BE2C (cell line): ENCODE data around the gene RPL37A.

Source experiments
- DNase-seq: peaks from one replicate; pipeline ENCODE4 v3.0.0-alpha.2; 2020
- H3K27me3 ChIP-seq: fragments of 250-450 bp; sonication (Bioruptor Pico); 2 replicates; pipeline ENCODE4 v1.5.1; 2020; ENCODE audit warnings: mild to moderate bottlenecking
- H3K36me3 ChIP-seq: fragments of 250-450 bp; sonication (Bioruptor Pico); 2 replicates; pipeline ENCODE4 v1.5.1; 2020; ENCODE audit warnings: mild to moderate bottlenecking
- H3K4me1 ChIP-seq: fragments of 250-450 bp; sonication (Bioruptor Pico); 2 replicates; pipeline ENCODE4 v1.5.1; 2020
- H3K4me3 ChIP-seq: 2 replicates; pipeline ENCODE4 v1.5.1; 2011; ENCODE audit warnings: low read depth, low read length
- H3K9me3 ChIP-seq: fragments of 250-450 bp; sonication (Bioruptor Pico); 2 replicates; pipeline ENCODE4 v1.5.1; 2020
- TF ChIP-seq, protein P1 (sequence below): IDR thresholded peaks from 2 replicates; pipeline ENCODE4 v1.5.1; 2012; ENCODE audit warnings: mild to moderate bottlenecking, low read depth, low read length

Gene RPL37A

DNA sequence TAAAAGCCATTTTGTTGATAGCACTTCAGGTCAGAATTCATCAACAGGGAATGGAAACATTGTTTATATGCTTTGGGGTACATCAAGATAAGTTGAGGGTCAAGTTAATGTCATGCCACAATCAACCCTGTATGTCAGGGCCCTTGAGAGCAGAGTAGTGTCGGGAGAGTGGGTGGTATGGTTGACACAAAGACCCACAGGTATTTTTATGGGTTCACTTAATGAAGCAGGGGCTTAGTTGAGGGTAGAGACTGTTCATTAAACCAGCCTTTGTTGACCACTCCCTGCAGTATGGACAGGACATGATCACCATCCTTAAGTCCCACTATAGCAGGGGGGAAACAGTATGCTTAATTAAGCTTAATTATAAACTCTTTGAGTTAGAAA lies 5.7 kb downstream of the RPL37A start:
- Histone ChIP-seq H3K4me1 (no peaks in the 10 kb centered on the region), H3K36me3 (peaks cover 80% of the 10 kb centered on the region), H3K27me3 (no peaks in the 10 kb centered on the region), H3K4me3 (no peak overlapping the region), H3K9me3 (no peaks in the 10 kb centered on the region)
- TF ChIP-seq, protein P1, sequence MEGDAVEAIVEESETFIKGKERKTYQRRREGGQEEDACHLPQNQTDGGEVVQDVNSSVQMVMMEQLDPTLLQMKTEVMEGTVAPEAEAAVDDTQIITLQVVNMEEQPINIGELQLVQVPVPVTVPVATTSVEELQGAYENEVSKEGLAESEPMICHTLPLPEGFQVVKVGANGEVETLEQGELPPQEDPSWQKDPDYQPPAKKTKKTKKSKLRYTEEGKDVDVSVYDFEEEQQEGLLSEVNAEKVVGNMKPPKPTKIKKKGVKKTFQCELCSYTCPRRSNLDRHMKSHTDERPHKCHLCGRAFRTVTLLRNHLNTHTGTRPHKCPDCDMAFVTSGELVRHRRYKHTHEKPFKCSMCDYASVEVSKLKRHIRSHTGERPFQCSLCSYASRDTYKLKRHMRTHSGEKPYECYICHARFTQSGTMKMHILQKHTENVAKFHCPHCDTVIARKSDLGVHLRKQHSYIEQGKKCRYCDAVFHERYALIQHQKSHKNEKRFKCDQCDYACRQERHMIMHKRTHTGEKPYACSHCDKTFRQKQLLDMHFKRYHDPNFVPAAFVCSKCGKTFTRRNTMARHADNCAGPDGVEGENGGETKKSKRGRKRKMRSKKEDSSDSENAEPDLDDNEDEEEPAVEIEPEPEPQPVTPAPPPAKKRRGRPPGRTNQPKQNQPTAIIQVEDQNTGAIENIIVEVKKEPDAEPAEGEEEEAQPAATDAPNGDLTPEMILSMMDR = no peak
- DNase-seq = no peak

DNA sequence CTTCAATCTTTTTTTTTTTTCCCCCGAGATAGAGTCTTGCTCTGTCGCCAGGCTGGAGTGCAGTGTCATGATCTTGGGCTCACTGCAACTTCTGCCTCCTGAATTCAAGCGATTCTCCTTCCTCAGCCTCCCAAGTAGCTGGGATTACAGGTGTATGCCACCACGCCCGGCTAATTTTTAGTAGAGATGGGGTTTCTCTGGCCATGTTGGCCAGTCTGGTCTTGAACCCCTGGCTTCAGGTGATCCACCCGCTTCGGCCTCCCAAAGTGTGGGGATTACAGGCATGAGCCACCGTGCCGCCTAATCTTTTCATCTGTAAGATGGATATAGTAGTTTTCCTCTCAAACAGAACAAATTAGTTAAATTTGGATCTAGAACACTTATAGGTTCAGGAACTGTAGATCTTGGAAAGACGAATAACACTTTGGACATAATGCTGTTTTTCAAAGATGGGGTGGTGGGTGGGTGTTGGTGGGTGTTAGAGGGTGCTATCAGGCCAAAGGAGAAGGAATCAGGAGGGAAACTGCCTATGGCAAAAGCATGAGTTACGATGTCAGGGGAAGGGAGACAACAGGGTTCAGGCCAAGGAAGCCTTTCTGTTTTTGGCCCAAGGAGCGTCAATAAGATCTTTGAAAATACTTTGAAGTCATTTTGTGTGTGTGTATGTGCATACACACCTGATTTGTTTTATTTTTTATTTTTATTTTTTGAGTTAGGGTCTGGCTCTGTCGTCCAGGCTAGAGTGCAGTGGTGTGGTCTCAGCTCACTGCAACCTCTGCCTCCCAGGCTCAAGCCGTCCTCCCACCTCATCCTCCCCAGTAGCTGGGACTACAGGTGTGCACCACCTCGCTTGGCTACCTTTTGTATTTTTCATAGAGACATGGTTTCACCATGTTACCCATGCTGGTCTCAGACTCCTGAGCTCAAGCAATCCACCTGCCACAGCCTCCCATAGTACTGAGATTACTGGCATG lies 6.8 kb downstream of the RPL37A start:
- Histone ChIP-seq H3K4me1 (no peaks in the 10 kb centered on the region), H3K36me3 (peaks cover 77% of the 10 kb centered on the region), H3K4me3 (no peak overlapping the region), H3K9me3 (no peaks in the 10 kb centered on the region), H3K27me3 (no peaks in the 10 kb centered on the region)
- no peak for DNase-seq
- TF ChIP-seq, protein P1 = no peak

DNA sequence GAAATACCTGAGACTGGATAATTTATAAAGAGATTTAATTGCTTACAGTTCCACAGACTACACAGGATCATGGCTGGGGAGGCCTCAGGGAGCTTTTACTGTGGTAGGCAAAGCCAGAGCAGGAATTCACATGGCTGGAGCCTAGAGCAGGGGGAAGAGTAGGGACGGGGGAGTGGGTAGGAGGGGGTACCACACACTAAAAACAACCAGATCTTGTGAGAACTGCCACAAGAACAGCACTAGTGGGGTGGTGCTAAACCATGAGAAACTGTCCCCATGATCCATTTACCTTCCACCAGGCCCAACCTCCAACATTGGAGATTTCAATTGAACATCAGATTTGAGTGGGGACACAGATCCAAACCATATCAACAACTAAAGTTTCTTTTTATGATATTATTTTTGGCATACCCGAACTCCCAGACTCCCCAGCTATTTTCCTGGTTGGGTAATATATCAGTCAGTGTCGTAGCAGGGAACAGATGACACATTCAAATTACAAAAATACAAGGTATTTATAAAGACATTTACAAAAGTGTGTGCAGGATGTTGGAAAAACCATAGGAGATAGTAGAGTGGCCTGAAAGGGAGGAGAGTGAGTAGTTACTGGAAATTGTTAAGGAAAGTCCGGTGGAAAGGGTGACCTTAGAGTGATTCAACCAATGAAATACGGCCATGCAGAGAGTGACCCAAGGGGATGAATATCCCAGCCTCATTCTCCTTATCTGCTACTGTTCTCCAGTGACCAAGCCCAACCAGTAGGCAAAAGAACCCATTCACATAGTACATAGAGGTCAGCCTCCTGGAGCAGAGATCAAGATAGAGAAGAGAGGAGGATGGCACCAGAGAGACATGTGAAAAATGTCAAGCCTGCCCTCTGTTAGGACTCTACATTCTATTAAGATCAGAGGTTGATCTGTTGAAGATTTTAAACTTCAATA lies 8.8 kb downstream of the RPL37A start:
- TF ChIP-seq, protein P1 = no peak
- no peaks in the 10 kb centered on the region for H3K27me3 ChIP-seq
- no peak for DNase-seq
- H3K4me3 ChIP-seq = no peak overlapping the region
- H3K4me1 ChIP-seq = peaks cover 7% of the 10 kb centered on the region; the same call in 1 of the 2 replicates
- no peaks in the 10 kb centered on the region for H3K9me3 ChIP-seq
- H3K36me3 ChIP-seq = peaks cover 57% of the 10 kb centered on the region

GRCh38 chr2:216508229-216508628 lies 9.6 kb downstream of the RPL37A start:
- Histone ChIP-seq H3K9me3 (no peaks in the 10 kb centered on the region), H3K36me3 (peaks cover 49% of the 10 kb centered on the region), H3K4me3 (no peak overlapping the region), H3K27me3 (no peaks in the 10 kb centered on the region), H3K4me1 (peaks cover 7% of the 10 kb centered on the region; the same call in 1 of the 2 replicates)
- TF ChIP-seq, protein P1 = no peak
- DNase-seq = no peak

DNA sequence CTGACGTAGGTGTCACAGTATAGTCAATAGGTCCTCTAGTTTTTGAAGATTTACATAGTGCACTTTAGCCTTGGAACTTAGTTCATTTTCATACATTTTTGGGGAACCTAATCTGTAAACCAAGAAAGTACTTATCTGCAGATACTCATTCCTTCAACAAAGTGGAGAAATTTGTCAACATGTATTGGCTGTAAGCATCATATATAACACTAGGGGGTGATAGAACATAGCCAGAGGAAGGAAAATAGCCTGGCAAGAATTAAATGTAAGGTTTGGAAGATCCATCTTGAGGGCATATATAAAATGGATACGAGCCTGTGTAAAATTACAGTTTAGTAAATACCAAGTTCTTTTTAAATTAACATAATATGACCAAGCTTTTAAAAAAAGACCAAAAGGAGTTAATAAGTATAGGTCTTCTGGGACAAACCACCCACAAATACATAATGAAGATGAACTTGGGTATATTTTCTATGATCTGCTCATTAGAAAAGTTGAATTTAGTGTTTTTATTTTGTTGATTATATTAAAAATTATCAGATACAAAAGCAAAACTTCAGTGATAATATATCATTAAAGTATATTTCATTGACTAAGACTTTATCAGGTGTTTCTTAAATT lies 18.2 kb downstream of the RPL37A start:
- no peaks in the 10 kb centered on the region for H3K9me3 ChIP-seq
- H3K27me3 ChIP-seq = no peaks in the 10 kb centered on the region
- peaks cover 10% of the 10 kb centered on the region for H3K36me3 ChIP-seq
- peaks cover 1% of the 10 kb centered on the region; the same call in 1 of the 2 replicates for H3K4me1 ChIP-seq
- no peak overlapping the region for H3K4me3 ChIP-seq
- DNase-seq = no peak
- TF ChIP-seq, protein P1 = peak; percentile 80
